Osteocyte (in vitro differentiated cells): Measurements from ENCODE around the gene GPAT2. TPM values are rescaled to one million over a fixed set of nuclear protein-coding genes. Genes with fewer than 3 reads are reported as not detected.
"Not testable (repeated sequence)": the region's sequence is repeated elsewhere in the genome, so short reads cannot be mapped to it uniquely, and the experiment has no call there.

Source experiments
- DNase-seq: peaks from one replicate; pipeline ENCODE4 v3.0.0; 2021; ENCODE audit warnings: mixed read lengths; ENCODE audit not compliant: unreplicated experiment; ENCODE audit errors: extremely low spot score
- H3K27ac Mint-ChIP-seq: one replicate; pipeline ENCODE4 v1.8.0; 2021; ENCODE audit warnings: mild to moderate bottlenecking, mixed read lengths; ENCODE audit not compliant: unreplicated experiment
- H3K27me3 Mint-ChIP-seq: one replicate; pipeline ENCODE4 v1.8.0; 2021; ENCODE audit warnings: mixed read lengths; ENCODE audit not compliant: unreplicated experiment
- H3K36me3 Mint-ChIP-seq: one replicate; pipeline ENCODE4 v1.8.0; 2021; ENCODE audit warnings: mixed read lengths; ENCODE audit not compliant: unreplicated experiment
- H3K4me1 Mint-ChIP-seq: one replicate; pipeline ENCODE4 v1.8.0; 2021; ENCODE audit warnings: mixed read lengths; ENCODE audit not compliant: unreplicated experiment
- H3K4me3 Mint-ChIP-seq: one replicate; pipeline ENCODE4 v1.8.0; 2021; ENCODE audit warnings: mild to moderate bottlenecking, moderate library complexity, mixed read lengths; ENCODE audit not compliant: unreplicated experiment
- H3K9me3 Mint-ChIP-seq: one replicate; pipeline ENCODE4 v1.8.0; 2021; ENCODE audit warnings: mixed read lengths; ENCODE audit not compliant: unreplicated experiment
- total RNA-seq: library from RNA; stranded (reverse); gene quantifications from 2 replicates; pipeline ENCODE4 v1.2.1, GENCODE V29; 2021
- TF ChIP-seq, protein P1 (sequence below): fragments of 200-600 bp; sonication (generic); IDR thresholded peaks from 2 replicates; pipeline ENCODE4 v1.5.0; 2021; ENCODE audit warnings: antibody characterized with exemption, mild to moderate bottlenecking, moderate library complexity

The GPAT2 gene
- total RNA-seq, 1 donor from 2014 or later = not detected

DNA sequence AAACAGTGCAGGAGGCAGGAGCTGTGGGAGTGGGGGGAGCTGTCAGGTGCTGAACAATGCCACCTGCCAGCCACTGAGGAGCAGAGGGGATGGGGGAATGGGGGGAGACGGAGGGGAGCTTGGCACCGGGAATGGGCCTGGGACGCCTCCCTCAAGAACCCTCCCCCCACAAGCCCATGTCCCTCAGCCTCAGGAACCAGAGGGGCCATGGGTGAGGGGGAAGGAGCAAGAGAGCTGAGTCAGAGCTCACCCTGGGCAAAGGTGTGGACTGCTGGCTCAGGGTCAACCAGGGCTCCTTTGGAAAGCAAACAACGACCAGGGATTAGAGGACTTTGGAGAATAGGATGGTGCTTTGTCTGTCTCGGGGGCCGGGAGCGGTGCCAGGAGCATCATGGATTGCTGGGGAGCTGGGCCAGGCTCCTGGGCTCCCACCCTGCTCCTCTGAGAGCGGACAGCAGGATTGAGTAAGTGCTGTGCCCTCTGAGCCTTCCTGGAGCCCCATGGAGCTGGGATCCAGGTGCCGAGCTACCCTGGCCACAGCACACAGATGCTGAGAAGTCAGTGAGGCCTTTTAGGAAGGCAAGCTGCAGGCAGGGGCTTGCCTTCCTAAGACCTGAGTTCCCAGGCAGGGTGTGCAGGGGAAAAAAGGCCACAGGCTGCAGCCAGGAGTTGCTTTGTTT lies 33.3 kb upstream of the GPAT2 start:
- not testable (repeated sequence) for H3K9me3 Mint-ChIP-seq, H3K4me1 Mint-ChIP-seq, H3K36me3 Mint-ChIP-seq, DNase-seq, H3K4me3 Mint-ChIP-seq, H3K27ac Mint-ChIP-seq, H3K27me3 Mint-ChIP-seq

DNA sequence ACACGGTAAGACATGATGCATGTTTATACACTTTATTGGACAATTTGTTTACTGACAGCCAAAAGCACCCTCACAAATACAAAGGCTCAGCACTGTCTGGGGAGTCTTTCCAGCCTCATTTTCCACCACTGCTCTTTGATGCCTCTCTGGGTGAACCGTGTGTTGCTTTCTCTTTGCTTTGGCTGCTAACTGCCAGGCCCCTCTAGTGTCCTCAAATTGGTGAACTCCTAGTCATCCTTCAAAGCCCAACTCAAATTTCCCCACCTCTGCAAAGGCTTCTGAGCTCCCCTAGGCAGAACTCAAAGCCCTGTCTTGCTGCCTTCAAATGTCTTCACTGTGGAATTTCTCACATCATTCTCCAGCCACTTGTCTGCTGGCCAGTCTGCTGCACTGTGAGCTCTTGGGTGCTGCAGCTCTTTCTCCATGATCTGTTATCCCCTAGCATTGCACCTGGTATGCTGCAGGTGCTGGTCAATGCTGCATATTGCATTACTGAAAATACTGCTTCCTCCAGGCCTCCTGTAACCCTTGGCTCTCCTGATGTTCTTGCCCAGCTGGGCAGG lies 32.5 kb upstream of the GPAT2 start:
- not testable (repeated sequence) for DNase-seq, H3K36me3 Mint-ChIP-seq, H3K9me3 Mint-ChIP-seq, H3K27ac Mint-ChIP-seq, H3K27me3 Mint-ChIP-seq, H3K4me1 Mint-ChIP-seq, H3K4me3 Mint-ChIP-seq

DNA sequence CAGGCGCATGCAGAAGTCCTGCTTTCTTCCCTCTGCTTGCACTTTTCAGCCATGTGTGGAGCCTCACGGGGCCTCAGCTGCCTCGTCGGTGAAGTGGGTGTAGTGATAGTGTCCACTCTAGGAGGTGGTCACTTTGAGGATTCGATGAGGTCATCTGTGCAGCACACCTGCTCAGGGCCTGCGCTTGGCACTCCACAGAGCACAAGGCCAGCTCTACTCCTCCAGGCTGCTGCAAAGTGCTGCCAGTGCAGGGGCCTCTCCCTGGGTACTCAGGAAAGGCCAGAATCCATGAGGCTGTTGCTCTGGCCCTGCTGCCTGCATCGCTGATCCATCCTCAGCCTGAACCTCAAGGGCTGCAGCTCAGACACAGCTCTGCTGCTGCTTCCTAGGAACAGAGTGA lies 31.8 kb upstream of the GPAT2 start:
- H3K4me3 Mint-ChIP-seq, H3K4me1 Mint-ChIP-seq, DNase-seq, H3K9me3 Mint-ChIP-seq, H3K27me3 Mint-ChIP-seq, H3K36me3 Mint-ChIP-seq, H3K27ac Mint-ChIP-seq: not testable (repeated sequence)

DNA sequence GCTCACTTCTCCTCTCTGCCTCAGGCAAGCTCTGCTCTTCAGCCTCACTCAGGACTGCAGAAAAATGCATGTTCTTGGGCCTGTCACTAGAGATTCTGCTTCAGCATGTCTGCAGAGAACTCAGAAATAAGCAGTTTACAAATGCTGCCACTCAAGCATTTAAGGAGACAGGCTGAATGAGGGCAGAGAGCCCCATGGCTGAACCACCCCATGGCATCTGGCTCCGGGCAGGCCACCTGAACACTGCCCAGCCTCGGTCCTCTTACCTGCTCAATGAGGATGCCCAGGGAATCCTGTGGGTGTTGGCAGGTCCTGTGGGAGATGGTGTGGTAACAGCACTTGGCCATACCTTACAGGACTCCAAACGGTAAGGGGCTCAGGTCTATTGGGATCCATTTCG lies 31.2 kb upstream of the GPAT2 start:
- DNase-seq, H3K27ac Mint-ChIP-seq, H3K27me3 Mint-ChIP-seq, H3K9me3 Mint-ChIP-seq, H3K4me3 Mint-ChIP-seq, H3K36me3 Mint-ChIP-seq, H3K4me1 Mint-ChIP-seq: not testable (repeated sequence)

DNA sequence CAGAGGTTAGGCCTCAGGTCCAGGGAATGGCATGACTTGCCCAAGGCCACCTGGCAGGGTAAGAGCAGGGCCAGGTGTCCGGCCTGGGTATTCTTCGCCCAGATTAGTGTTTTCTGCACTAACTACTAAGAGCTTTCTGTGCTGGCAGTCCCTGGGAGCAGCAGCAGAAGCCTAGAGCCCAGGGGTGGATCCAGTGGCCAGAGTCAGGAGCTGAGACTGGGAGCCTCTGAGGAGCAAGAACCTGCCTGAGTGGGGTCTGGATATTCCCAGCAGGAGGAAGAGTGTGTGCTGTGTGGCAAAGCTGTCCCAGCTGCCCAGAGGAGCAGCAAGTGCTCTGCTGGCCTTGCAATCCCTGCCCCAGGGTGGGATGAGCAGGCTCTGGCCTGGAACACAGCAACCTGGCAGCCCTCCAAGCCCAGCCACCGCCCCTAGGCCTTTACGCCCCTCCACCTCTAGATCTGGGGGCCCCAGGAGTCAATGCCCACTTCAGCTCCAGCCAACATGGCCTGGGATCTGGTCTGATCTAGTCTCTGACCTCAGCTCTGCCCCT lies 30.7 kb upstream of the GPAT2 start:
- H3K4me1 Mint-ChIP-seq = no peaks in the 10 kb centered on the region
- TF ChIP-seq, protein P1, sequence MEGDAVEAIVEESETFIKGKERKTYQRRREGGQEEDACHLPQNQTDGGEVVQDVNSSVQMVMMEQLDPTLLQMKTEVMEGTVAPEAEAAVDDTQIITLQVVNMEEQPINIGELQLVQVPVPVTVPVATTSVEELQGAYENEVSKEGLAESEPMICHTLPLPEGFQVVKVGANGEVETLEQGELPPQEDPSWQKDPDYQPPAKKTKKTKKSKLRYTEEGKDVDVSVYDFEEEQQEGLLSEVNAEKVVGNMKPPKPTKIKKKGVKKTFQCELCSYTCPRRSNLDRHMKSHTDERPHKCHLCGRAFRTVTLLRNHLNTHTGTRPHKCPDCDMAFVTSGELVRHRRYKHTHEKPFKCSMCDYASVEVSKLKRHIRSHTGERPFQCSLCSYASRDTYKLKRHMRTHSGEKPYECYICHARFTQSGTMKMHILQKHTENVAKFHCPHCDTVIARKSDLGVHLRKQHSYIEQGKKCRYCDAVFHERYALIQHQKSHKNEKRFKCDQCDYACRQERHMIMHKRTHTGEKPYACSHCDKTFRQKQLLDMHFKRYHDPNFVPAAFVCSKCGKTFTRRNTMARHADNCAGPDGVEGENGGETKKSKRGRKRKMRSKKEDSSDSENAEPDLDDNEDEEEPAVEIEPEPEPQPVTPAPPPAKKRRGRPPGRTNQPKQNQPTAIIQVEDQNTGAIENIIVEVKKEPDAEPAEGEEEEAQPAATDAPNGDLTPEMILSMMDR = no peak
- no peak overlapping the region for H3K27ac Mint-ChIP-seq
- DNase-seq = no peak
- H3K27me3 Mint-ChIP-seq = peaks cover 3% of the 10 kb centered on the region
- H3K9me3 Mint-ChIP-seq = no peaks in the 10 kb centered on the region
- no peak overlapping the region for H3K4me3 Mint-ChIP-seq
- no peaks in the 10 kb centered on the region for H3K36me3 Mint-ChIP-seq

DNA sequence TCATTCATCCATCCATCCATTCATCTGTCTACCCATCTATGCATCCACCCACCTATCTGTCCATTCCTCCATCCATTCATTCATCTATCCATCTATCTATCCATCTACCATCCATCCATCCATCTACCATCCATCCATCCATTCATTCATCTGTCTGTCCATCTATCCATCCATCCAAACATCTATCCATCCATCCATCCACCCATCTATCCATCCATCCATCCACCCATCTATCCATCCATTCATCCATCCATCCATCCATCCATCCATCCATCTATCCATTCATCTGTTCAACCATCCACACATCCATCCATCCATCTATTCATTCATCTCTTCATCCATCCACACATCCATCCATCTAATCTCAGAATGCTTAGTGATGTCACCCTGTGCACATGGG lies 30.0 kb upstream of the GPAT2 start:
- not testable (repeated sequence) for H3K4me1 Mint-ChIP-seq, H3K36me3 Mint-ChIP-seq, DNase-seq, H3K9me3 Mint-ChIP-seq, H3K27me3 Mint-ChIP-seq, H3K4me3 Mint-ChIP-seq, H3K27ac Mint-ChIP-seq

DNA sequence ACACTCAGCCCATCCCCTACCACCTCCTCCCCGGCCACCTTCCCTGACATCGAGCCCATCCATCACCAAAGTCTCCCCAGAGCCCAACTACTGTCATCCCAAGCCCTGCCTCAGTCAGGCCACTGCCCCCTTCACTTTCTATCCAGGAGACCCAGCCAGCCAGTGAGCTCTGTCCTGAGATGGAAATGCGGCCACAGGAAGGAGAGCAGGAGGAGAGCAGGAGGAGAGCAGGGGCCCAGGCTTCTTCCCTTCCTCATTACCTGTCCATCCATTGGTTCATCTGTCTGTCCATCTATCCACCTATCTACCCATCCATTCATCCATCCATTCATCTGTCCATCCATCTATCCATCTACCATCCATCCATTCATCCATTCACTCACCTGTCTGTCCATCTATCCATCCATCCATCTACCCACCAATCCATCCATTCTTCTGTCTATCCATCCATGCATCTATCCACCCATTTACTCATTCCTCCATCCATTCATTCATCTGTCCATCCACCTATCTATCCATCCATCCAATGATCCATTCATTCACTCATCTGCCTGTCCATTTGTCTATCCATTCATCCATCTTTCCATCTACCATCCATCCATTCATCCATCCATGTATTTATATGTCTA lies 29.4 kb upstream of the GPAT2 start:
- not testable (repeated sequence) for H3K36me3 Mint-ChIP-seq, H3K9me3 Mint-ChIP-seq, H3K27ac Mint-ChIP-seq, DNase-seq, H3K27me3 Mint-ChIP-seq, H3K4me3 Mint-ChIP-seq, H3K4me1 Mint-ChIP-seq
